ENCODE data around the gene RCAN2.

DNA sequence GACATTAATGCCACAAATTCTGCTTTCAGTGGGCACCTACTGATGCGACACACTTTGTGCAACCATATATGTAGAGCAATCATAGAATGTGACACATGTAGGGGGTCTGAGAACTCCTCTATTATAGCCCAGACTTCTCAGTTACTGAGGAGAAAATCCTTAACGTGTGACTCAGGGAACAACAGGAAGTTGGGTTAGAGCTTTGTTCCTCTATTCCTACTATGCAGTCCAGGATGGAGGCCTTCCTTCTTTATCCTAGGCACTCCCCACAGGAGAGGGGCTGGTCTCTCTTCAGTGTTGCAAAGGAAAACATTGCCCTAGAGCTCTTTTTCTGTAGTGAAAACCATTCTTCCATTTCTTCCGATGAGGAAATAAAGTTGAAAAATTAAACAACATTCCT is 39.6 kb upstream of the RCAN2 start:
- TF ChIP-seq, protein P1, sequence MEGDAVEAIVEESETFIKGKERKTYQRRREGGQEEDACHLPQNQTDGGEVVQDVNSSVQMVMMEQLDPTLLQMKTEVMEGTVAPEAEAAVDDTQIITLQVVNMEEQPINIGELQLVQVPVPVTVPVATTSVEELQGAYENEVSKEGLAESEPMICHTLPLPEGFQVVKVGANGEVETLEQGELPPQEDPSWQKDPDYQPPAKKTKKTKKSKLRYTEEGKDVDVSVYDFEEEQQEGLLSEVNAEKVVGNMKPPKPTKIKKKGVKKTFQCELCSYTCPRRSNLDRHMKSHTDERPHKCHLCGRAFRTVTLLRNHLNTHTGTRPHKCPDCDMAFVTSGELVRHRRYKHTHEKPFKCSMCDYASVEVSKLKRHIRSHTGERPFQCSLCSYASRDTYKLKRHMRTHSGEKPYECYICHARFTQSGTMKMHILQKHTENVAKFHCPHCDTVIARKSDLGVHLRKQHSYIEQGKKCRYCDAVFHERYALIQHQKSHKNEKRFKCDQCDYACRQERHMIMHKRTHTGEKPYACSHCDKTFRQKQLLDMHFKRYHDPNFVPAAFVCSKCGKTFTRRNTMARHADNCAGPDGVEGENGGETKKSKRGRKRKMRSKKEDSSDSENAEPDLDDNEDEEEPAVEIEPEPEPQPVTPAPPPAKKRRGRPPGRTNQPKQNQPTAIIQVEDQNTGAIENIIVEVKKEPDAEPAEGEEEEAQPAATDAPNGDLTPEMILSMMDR (IDR thresholded peaks at IDR 0.05), result no peak
- TF ChIP-seq EP300 (IDR thresholded peaks at IDR 0.05) (no peak), POLR2A (IDR thresholded peaks at IDR 0.05) (no peak)

Measured in ovary (tissue), 3 donors.